ENCODE results near the gene ZNF341.

- no peak for TF ChIP-seq POLR2AphosphoS5 (IDR thresholded peaks at IDR 0.05)
- no peak for TF ChIP-seq POLR2A (IDR thresholded peaks at IDR 0.05)
- TF ChIP-seq CTCF (IDR thresholded peaks at IDR 0.05 in 8 of 11, conservative IDR thresholded peaks at IDR 0.05 in 3 of 11): no peak
These were observed 20.9 kb upstream of the ZNF341 start for GRCh38 chr20:33710681-33711445.

Data from spleen (tissue), 7 donors.